HCT116 (cell line): Measurements from ENCODE around the gene ZDHHC19. TPM values are rescaled to one million over a fixed set of nuclear protein-coding genes. Genes with fewer than 3 reads are reported as not detected.

Experiments
- ATAC-seq: fragments of 200-7000 bp; cut with Tn5 transposase; 2 replicates; pipeline ENCODE4 v1.9.1; 2020; ENCODE audit warnings: mild to moderate bottlenecking, moderate library complexity
- BruUV-seq: library from RNA; stranded (reverse); fragments of 400-500 nt; replicated peaks from 2 replicates; lab custom pipeline; 2021; lab: Mats Ljungman, UMichigan
- CTCF ChIA-PET: fragments of 300-600 bp; sonication (Branson Sonifier 250); formaldehyde crosslinking; loops from one replicate; lab custom pipeline; 2021; ENCODE audit warnings: antibody characterized with exemption; lab: Charles Lee
- POLR2A ChIA-PET: fragments of 300-600, 350-600 bp; sonication (Branson Sonifier 250); formaldehyde crosslinking; loops from one replicate; lab custom pipeline; 2021; ENCODE audit warnings: antibody characterized with exemption; lab: Charles Lee
- RAD21 ChIA-PET, 2 experiments: fragments of 300-600 bp; sonication (Branson Sonifier 250); formaldehyde crosslinking; loops; one replicate each; lab custom pipeline; 2023; ENCODE audit warnings: low total read pairs in 2 of 2; ENCODE audit not compliant: uncharacterized antibody in 2 of 2, unreplicated experiment in 2 of 2, low non-redundant PET in 1 of 2; lab: Charles Lee
- DNase-seq: peaks from one replicate; pipeline ENCODE4 v3.0.0-alpha.2; 2010; ENCODE audit warnings: low read depth, low spot score
- H2AFZ ChIP-seq: fragments of 200-600 bp; shearing (Covaris generic), sonication (generic); 2 replicates; pipeline ENCODE4 v1.6.1; 2017; ENCODE audit warnings: low read depth, mixed run types, mixed read lengths, antibody characterized with exemption, low read length; ENCODE audit not compliant: poor library complexity, severe bottlenecking
- H3K27ac ChIP-seq: 2 replicates; pipeline ENCODE4 v1.5.1; 2012; ENCODE audit warnings: low read depth, low read length
- H3K27me3 ChIP-seq: fragments of 200-600 bp; sonication (generic); 2 replicates; pipeline ENCODE4 v1.6.1; 2016; ENCODE audit warnings: mixed run types, low read length, mixed read lengths; ENCODE audit not compliant: insufficient read depth
- H3K36me3 ChIP-seq, 2 experiments: fragments of 200-500 bp in 1 of 2; fragments of 200-600 bp in 1 of 2; sonication (Bioruptor generic) in 1 of 2; sonication (generic) in 1 of 2; 2 replicates each; pipeline versions ENCODE4 v1.5.1 to v1.6.1; 2014 to 2016; ENCODE audit warnings: low read length in 2 of 2, inconsistent platforms in 1 of 2, mixed read lengths in 1 of 2, mixed run types in 1 of 2; ENCODE audit not compliant: insufficient read depth in 2 of 2, control insufficient read depth in 1 of 2
- H3K4me1 ChIP-seq, 2 experiments: fragments of 200-600 bp in 1 of 2; sonication (generic) in 1 of 2; 2 replicates each; pipeline versions ENCODE4 v1.5.1 to v1.6.1; 2012 to 2017; ENCODE audit warnings: low read length in 2 of 2, inconsistent platforms in 1 of 2, mild to moderate bottlenecking in 1 of 2, mixed read lengths in 1 of 2, mixed run types in 1 of 2, moderate library complexity in 1 of 2; ENCODE audit not compliant: insufficient read depth in 2 of 2, control insufficient read depth in 1 of 2
- H3K4me2 ChIP-seq: fragments of 200-600 bp; sonication (generic); 2 replicates; pipeline ENCODE4 v1.6.1; 2017; ENCODE audit warnings: mixed run types, low read length, mixed read lengths
- H3K4me3 ChIP-seq, 2 experiments: fragments of 200-600 bp in 1 of 2; sonication (generic) in 1 of 2; replicated peaks in 1 of 2; 2 replicates each; pipeline ENCODE4 v1.5.1; 2011 to 2016; ENCODE audit warnings: low read length in 2 of 2, control low read depth in 1 of 2, low read depth in 1 of 2, mild to moderate bottlenecking in 1 of 2, mixed read lengths in 1 of 2, mixed run types in 1 of 2
- H3K79me2 ChIP-seq: fragments of 200-600 bp; sonication (generic); 2 replicates; pipeline ENCODE4 v1.6.1; 2017; ENCODE audit warnings: mild to moderate bottlenecking, mixed run types, low read length, moderate library complexity, mixed read lengths; ENCODE audit not compliant: insufficient read depth
- H3K9ac ChIP-seq: fragments of 200-600 bp; sonication (generic); 2 replicates; pipeline ENCODE4 v1.6.1; 2016; ENCODE audit warnings: low read length, mixed read lengths
- H3K9me2 ChIP-seq: fragments of 200-600 bp; sonication (generic), shearing (Covaris generic); 2 replicates; pipeline ENCODE4 v1.6.1; 2017; ENCODE audit warnings: mixed run types, mild to moderate bottlenecking, moderate library complexity; ENCODE audit not compliant: insufficient read depth
- H3K9me3 ChIP-seq, 2 experiments: fragments of 200-500 bp in 1 of 2; fragments of 200-600 bp in 1 of 2; sonication (Bioruptor generic) in 1 of 2; sonication (generic) in 1 of 2; 2 replicates each; pipeline ENCODE4 v1.6.1; 2014 to 2017; ENCODE audit warnings: low read length in 2 of 2, mixed read lengths in 2 of 2, inconsistent platforms in 1 of 2, low read depth in 1 of 2, mild to moderate bottlenecking in 1 of 2, mixed run types in 1 of 2, moderate library complexity in 1 of 2; ENCODE audit not compliant: control insufficient read depth in 1 of 2, insufficient read depth in 1 of 2
- H4K20me1 ChIP-seq: fragments of 200-600 bp; sonication (generic), shearing (Covaris generic); 2 replicates; pipeline ENCODE4 v1.6.1; 2017; ENCODE audit warnings: mixed run types, mild to moderate bottlenecking, moderate library complexity; ENCODE audit not compliant: insufficient read depth
- EGR1 ChIP-seq: IDR thresholded peaks from 2 replicates; pipeline ENCODE4 v1.6.1; 2012; ENCODE audit warnings: low read depth
- ELF1 ChIP-seq: IDR thresholded peaks from 2 replicates; pipeline ENCODE4 v1.6.1; 2012; ENCODE audit warnings: low read depth, borderline replicate concordance
- EZH2 ChIP-seq: fragments of 200-600 bp; sonication (generic); IDR thresholded peaks from 2 replicates; pipeline ENCODE4 v1.6.1; 2017; ENCODE audit warnings: antibody characterized with exemption, mixed run types
- EZH2phosphoT487 ChIP-seq: fragments of 200-600 bp; IDR thresholded peaks from 2 replicates; pipeline ENCODE4 v1.6.1; 2018; ENCODE audit warnings: antibody characterized with exemption, borderline replicate concordance
- FOSL1 ChIP-seq: IDR thresholded peaks from 2 replicates; pipeline ENCODE4 v1.6.1; 2012; ENCODE audit warnings: low read depth
- MAX ChIP-seq: IDR thresholded peaks from 2 replicates; pipeline ENCODE4 v1.6.1; 2012
- POLR2AphosphoS5 ChIP-seq: IDR thresholded peaks from 2 replicates; pipeline ENCODE4 v1.6.1; 2011; ENCODE audit warnings: mild to moderate bottlenecking, low read depth, low read length, moderate library complexity
- SIN3A ChIP-seq: IDR thresholded peaks from 2 replicates; pipeline ENCODE4 v1.6.1; 2012; ENCODE audit warnings: low read depth
- SP1 ChIP-seq: IDR thresholded peaks from 2 replicates; pipeline ENCODE4 v1.6.1; 2012; ENCODE audit warnings: low read depth
- SRF ChIP-seq: IDR thresholded peaks from 2 replicates; pipeline ENCODE4 v1.6.1; 2012; ENCODE audit warnings: low read depth
- TCF7L2 ChIP-seq: IDR thresholded peaks from 2 replicates; pipeline ENCODE4 v1.7.0; 2011; ENCODE audit warnings: borderline replicate concordance, inconsistent platforms; ENCODE audit not compliant: insufficient read depth, insufficient read length; ENCODE audit errors: extremely low read depth
- ZFX ChIP-seq: fragments of 450-650 bp; IDR thresholded peaks from 2 replicates; pipeline ENCODE4 v1.6.1; 2017
- ZNF274 ChIP-seq: fragments of 200-500 bp; sonication (Bioruptor generic); IDR thresholded peaks from 2 replicates; pipeline ENCODE4 v1.6.1; 2014; ENCODE audit warnings: mild to moderate bottlenecking, low read depth, low read length, inconsistent platforms
- intact Hi-C: fragments of 100-400 bp; cut with micrococcal nuclease; formaldehyde crosslinking; loops from 2 replicates; pipeline ENCODE4 v1.10.0; 2022
- total RNA-seq: library from RNA; stranded (reverse); gene quantifications from one replicate; pipeline ENCODE4 v1.2.1, GENCODE V29; 2021; ENCODE audit not compliant: unreplicated experiment
- TF ChIP-seq, protein P1 (sequence below): IDR thresholded peaks from 2 replicates; pipeline ENCODE4 v1.6.1; 2012
- TF ChIP-seq, protein P2 (sequence below): IDR thresholded peaks from 2 replicates; pipeline ENCODE4 v1.6.1; 2011; ENCODE audit warnings: mild to moderate bottlenecking, low read length, moderate library complexity; ENCODE audit not compliant: insufficient replicate concordance; ENCODE audit errors: extremely low read depth

The ZDHHC19 gene
- total RNA-seq, 1 experiment from 2014 or later = not detected

GRCh38 chr3:196220991-196221390 lies 9.8 kb upstream of the ZDHHC19 start:
- Histone ChIP-seq H3K4me1 (no peaks in the 10 kb centered on the region), H3K4me2 (no peak overlapping the region), H3K9me3 (no peaks in the 10 kb centered on the region), H2AFZ (no peak overlapping the region), H3K36me3 (no peaks in the 10 kb centered on the region)
- ChIA-PET CTCF (no interaction called here), RAD21 (interaction anchor here in 1 of 2 experiments (0.6 kb wide), 1 partner anchor 99 kb away, joined by 3 read pairs; no protein-coding TSS in a partner anchor)
- DNase-seq (no peak), ATAC-seq (no peak)
- TF ChIP-seq, protein P1, sequence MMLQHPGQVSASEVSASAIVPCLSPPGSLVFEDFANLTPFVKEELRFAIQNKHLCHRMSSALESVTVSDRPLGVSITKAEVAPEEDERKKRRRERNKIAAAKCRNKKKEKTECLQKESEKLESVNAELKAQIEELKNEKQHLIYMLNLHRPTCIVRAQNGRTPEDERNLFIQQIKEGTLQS = no peak
- TF ChIP-seq SP1 (no peak), MAX (no peak), SIN3A (no peak), TCF7L2 (no peak), EZH2 (no peak), EZH2phosphoT487 (no peak), ZFX (no peak), EGR1 (no peak), SRF (no peak), FOSL1 (no peak), POLR2AphosphoS5 (no peak), ZNF274 (no peak), ELF1 (no peak)
- TF ChIP-seq, protein P2, sequence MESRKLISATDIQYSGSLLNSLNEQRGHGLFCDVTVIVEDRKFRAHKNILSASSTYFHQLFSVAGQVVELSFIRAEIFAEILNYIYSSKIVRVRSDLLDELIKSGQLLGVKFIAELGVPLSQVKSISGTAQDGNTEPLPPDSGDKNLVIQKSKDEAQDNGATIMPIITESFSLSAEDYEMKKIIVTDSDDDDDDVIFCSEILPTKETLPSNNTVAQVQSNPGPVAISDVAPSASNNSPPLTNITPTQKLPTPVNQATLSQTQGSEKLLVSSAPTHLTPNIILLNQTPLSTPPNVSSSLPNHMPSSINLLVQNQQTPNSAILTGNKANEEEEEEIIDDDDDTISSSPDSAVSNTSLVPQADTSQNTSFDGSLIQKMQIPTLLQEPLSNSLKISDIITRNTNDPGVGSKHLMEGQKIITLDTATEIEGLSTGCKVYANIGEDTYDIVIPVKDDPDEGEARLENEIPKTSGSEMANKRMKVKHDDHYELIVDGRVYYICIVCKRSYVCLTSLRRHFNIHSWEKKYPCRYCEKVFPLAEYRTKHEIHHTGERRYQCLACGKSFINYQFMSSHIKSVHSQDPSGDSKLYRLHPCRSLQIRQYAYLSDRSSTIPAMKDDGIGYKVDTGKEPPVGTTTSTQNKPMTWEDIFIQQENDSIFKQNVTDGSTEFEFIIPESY = no peak
- TF ChIP-seq, all 23 proteins: peak for 0
- H3K4me3 ChIP-seq = no peak overlapping the region
- no peak overlapping the region for H3K27ac ChIP-seq
- H3K9me2 ChIP-seq = no peaks in the 10 kb centered on the region
- no peaks in the 10 kb centered on the region for H4K20me1 ChIP-seq
- H3K9ac ChIP-seq = no peak overlapping the region
- POLR2A ChIA-PET = no interaction called here
- no peaks in the 10 kb centered on the region for H3K79me2 ChIP-seq
- no TSS peak for BruUV-seq
- H3K27me3 ChIP-seq = no peaks in the 10 kb centered on the region
- intact Hi-C loops = no loop called here
